ENCODE data around the gene PTPRD.

- TF ChIP-seq, protein P1, sequence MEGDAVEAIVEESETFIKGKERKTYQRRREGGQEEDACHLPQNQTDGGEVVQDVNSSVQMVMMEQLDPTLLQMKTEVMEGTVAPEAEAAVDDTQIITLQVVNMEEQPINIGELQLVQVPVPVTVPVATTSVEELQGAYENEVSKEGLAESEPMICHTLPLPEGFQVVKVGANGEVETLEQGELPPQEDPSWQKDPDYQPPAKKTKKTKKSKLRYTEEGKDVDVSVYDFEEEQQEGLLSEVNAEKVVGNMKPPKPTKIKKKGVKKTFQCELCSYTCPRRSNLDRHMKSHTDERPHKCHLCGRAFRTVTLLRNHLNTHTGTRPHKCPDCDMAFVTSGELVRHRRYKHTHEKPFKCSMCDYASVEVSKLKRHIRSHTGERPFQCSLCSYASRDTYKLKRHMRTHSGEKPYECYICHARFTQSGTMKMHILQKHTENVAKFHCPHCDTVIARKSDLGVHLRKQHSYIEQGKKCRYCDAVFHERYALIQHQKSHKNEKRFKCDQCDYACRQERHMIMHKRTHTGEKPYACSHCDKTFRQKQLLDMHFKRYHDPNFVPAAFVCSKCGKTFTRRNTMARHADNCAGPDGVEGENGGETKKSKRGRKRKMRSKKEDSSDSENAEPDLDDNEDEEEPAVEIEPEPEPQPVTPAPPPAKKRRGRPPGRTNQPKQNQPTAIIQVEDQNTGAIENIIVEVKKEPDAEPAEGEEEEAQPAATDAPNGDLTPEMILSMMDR (conservative IDR thresholded peaks at IDR 0.05; ENCODE audit: low read length) = no peak
- TF ChIP-seq EZH2phosphoT487 (IDR thresholded peaks at IDR 0.05; ENCODE audit: borderline replicate concordance) = no peak
Observed at GRCh38 chr9:10071579-10071978, 541.2 kb downstream of the PTPRD start.

All from Loucy (cell line).